Measurements from ENCODE around the gene RPL35A. TPM values are rescaled to one million over a fixed set of nuclear protein-coding genes. Genes with fewer than 3 reads are reported as not detected.

Gene RPL35A
- total and polyA plus RNA-seq, 9 of the 15 experiments (the other 6 are each of a cell fraction or from before 2014, with no cell fraction given), result 1,475 to 2,942 (median 2,367) TPM

- TF ChIP-seq HNRNPLL (IDR thresholded peaks at IDR 0.05; ENCODE audit: low read depth, low read length, poor library complexity, severe bottlenecking) (no peak), NFRKB (IDR thresholded peaks at IDR 0.05; ENCODE audit: low read depth) (no peak)
Observed at GRCh38 chr3:197953881-197954280, 3.9 kb downstream of the RPL35A start (continued).

- H3K4me1 ChIP-seq (replicated peaks in 1 of 2; ENCODE audit: control insufficient read depth in 2 of 2, insufficient read depth in 2 of 2, low read length in 2 of 2), result peaks cover 34 to 41% of the 10 kb centered on the region in 2 experiments
- POLR2A ChIA-PET, result interaction anchor here (0.7 to 1.6 kb wide), 4 partner anchors 23 to 156 kb away, joined by 3 to 5 read pairs (median 4); no protein-coding TSS in a partner anchor
Observed at GRCh38 chr3:197955892-197956477, 6.0 kb downstream of the RPL35A start.

More at GRCh38 chr3:197955892-197956477, 6.0 kb downstream of the RPL35A start:
- H3K4me2 ChIP-seq (ENCODE audit: insufficient read depth, low read length), result no peak overlapping the region
- TF ChIP-seq, protein P1, sequence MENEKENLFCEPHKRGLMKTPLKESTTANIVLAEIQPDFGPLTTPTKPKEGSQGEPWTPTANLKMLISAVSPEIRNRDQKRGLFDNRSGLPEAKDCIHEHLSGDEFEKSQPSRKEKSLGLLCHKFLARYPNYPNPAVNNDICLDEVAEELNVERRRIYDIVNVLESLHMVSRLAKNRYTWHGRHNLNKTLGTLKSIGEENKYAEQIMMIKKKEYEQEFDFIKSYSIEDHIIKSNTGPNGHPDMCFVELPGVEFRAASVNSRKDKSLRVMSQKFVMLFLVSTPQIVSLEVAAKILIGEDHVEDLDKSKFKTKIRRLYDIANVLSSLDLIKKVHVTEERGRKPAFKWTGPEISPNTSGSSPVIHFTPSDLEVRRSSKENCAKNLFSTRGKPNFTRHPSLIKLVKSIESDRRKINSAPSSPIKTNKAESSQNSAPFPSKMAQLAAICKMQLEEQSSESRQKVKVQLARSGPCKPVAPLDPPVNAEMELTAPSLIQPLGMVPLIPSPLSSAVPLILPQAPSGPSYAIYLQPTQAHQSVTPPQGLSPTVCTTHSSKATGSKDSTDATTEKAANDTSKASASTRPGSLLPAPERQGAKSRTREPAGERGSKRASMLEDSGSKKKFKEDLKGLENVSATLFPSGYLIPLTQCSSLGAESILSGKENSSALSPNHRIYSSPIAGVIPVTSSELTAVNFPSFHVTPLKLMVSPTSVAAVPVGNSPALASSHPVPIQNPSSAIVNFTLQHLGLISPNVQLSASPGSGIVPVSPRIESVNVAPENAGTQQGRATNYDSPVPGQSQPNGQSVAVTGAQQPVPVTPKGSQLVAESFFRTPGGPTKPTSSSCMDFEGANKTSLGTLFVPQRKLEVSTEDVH (IDR thresholded peaks at IDR 0.05; ENCODE audit: low read depth, partially characterized antibody), result peak; percentile 7
- TF ChIP-seq ZNF274 (IDR thresholded peaks at IDR 0.05; ENCODE audit: borderline replicate concordance, low read depth, low read length), result no peak
- peak; percentile 39; the same call in 1 of the 2 replicates for TF ChIP-seq POLR2A (conservative IDR thresholded peaks at IDR 0.05)
- TF ChIP-seq POLR2AphosphoS5 (IDR thresholded peaks at IDR 0.05; ENCODE audit: control insufficient read depth, insufficient read depth, low read depth, low read length), result peak; percentile 52; the same call in 1 of the 2 replicates
- peak; percentile 34 for TF ChIP-seq SMAD1 (IDR thresholded peaks at IDR 0.05; ENCODE audit: low read depth, low read length, partially characterized antibody)
- 0 out of 2 replicates have a peak, but pooled peaks have one; percentile 8 for TF ChIP-seq OTX1 (CRISPR knock-in tag; IDR thresholded peaks at IDR 0.05)
- 0 out of 2 replicates have a peak, but pooled peaks have one; percentile 13 for TF ChIP-seq RBFOX2 (IDR thresholded peaks at IDR 0.05; ENCODE audit: low read depth, low read length)
- TF ChIP-seq MTA3 (IDR thresholded peaks at IDR 0.05; ENCODE audit: borderline replicate concordance), result no peak
- TF ChIP-seq SUPT5H (IDR thresholded peaks at IDR 0.05), result peak; percentile 16; the same call in 1 of the 2 replicates
- no peak for FAIRE-seq
- peaks cover 17% of the 10 kb centered on the region; the same call in 1 of the 2 replicates for H4K20me1 ChIP-seq (replicated peaks; ENCODE audit: control insufficient read depth, insufficient read depth, low read length)
- H3K4me3 ChIP-seq, result no peak overlapping the region
- H3K36me3 ChIP-seq (ENCODE audit: control insufficient read depth, insufficient read depth, low read length), result peaks cover 62% of the 10 kb centered on the region
- CTCF ChIA-PET (ENCODE audit: low intra/inter-chr PET ratio), result no interaction called here
- no peaks in the 10 kb centered on the region for H3K27me3 ChIP-seq (ENCODE audit: control insufficient read depth in 2 of 2, insufficient read depth in 2 of 2, low read length in 2 of 2)
- peak overlapping the region; percentile 91; the same call in 1 of the 3 replicates for H3K27ac ChIP-seq (ENCODE audit: extremely low read depth, low read depth, low read length)
- H2AFZ ChIP-seq (ENCODE audit: low read depth, low read length), result no peak overlapping the region
- peaks cover 74% of the 10 kb centered on the region for H3K79me2 ChIP-seq (ENCODE audit: control insufficient read depth, insufficient read depth, low read length)
- DNase-seq (ENCODE audit: extremely low read depth in 1 of 4, low spot score in 3 of 4), result no peak
- 81% methylated on average over 4 of the region's 4 CpGs for WGBS (ENCODE audit: insufficient coverage, low coverage, missing lambda C conversion rate)
- no peaks in the 10 kb centered on the region for H3K9me1 ChIP-seq (ENCODE audit: control insufficient read depth, insufficient read depth, low read length)
- no TSS peak for BruUV-seq (replicated peaks)
- H3K9me3 ChIP-seq (replicated peaks; ENCODE audit: control insufficient read depth, insufficient read depth, low read depth, low read length), result no peaks in the 10 kb centered on the region
- intact Hi-C loops (cut with micrococcal nuclease) (loop anchor here (10.0 kb wide), 1 partner anchor 221 kb away; the partner anchor contains the start of gene RUBCN), in situ Hi-C loops (cut with MboI) (no loop called here)
- ATAC-seq, result no peak
- no peak overlapping the region for H3K9ac ChIP-seq (ENCODE audit: insufficient read depth in 1 of 2, low read depth in 2 of 2, low read length in 2 of 2)

All from K562 (cell line).